ENCODE data around the gene B9D1. TPM values are rescaled to one million over a fixed set of nuclear protein-coding genes. Genes with fewer than 3 reads are reported as not detected.
A peak's percentile ranks its signal among the peaks of the same experiment; 100 is the strongest.

Gene B9D1
- total and polyA plus RNA-seq, 9 of the 15 experiments (the other 6 are each of a cell fraction or from before 2014, with no cell fraction given): 8.9 to 28.0 (median 17.9) TPM

GRCh38 chr17:19391432-19391831 is 28.9 kb upstream of the B9D1 start:
- POLR2A ChIA-PET: interaction anchor here (0.5 kb wide), 1 partner anchor 35 kb away, joined by 3 read pairs; no protein-coding TSS in a partner anchor
- DNase-seq (ENCODE audit: extremely low read depth in 1 of 4, low spot score in 3 of 4): no peak

More at GRCh38 chr17:19391432-19391831, 28.9 kb upstream of the B9D1 start:
- CTCF ChIA-PET (ENCODE audit: low intra/inter-chr PET ratio): no interaction called here
- no TSS peak for BruUV-seq (replicated peaks)
- Histone ChIP-seq H3K4me1 (replicated peaks in 1 of 2; ENCODE audit: control insufficient read depth in 2 of 2, insufficient read depth in 2 of 2, low read length in 2 of 2) (peaks cover 0 to 11% of the 10 kb centered on the region in 2 experiments; a peak in 3 of 5 replicates), H3K9me1 (ENCODE audit: control insufficient read depth, insufficient read depth, low read length) (no peaks in the 10 kb centered on the region), H3K36me3 (ENCODE audit: control insufficient read depth, insufficient read depth, low read length) (no peaks in the 10 kb centered on the region), H3K9me3 (replicated peaks; ENCODE audit: control insufficient read depth, insufficient read depth, low read depth, low read length) (no peaks in the 10 kb centered on the region), H3K79me2 (ENCODE audit: control insufficient read depth, insufficient read depth, low read length) (no peaks in the 10 kb centered on the region), H3K27me3 (ENCODE audit: control insufficient read depth in 2 of 2, insufficient read depth in 2 of 2, low read length in 2 of 2) (no peaks in the 10 kb centered on the region), H3K27ac (ENCODE audit: extremely low read depth, low read depth, low read length) (no peak overlapping the region), H3K4me2 (ENCODE audit: insufficient read depth, low read length) (no peak overlapping the region), H4K20me1 (replicated peaks; ENCODE audit: control insufficient read depth, insufficient read depth, low read length) (no peaks in the 10 kb centered on the region), H2AFZ (ENCODE audit: low read depth, low read length) (no peak overlapping the region), H3K4me3 (no peak overlapping the region), H3K9ac (ENCODE audit: insufficient read depth in 1 of 2, low read depth in 2 of 2, low read length in 2 of 2) (no peak overlapping the region)
- in situ Hi-C loops (cut with MboI) (no loop called here), intact Hi-C loops (cut with micrococcal nuclease) (no loop called here)
- ATAC-seq: peak; percentile 36
- no peak for TF ChIP-seq NCOR1 (IDR thresholded peaks at IDR 0.05)
- TF ChIP-seq ZNF589 (CRISPR knock-in tag; IDR thresholded peaks at IDR 0.05; ENCODE audit: low read depth): peak; percentile 63; the same call in 1 of the 2 replicates
- peak; percentile 20; the same call in 1 of the 2 replicates for TF ChIP-seq VEZF1 (CRISPR knock-in tag; IDR thresholded peaks at IDR 0.05)
- peak; percentile 46; the same call in 1 of the 2 replicates for TF ChIP-seq ZNF175 (CRISPR knock-in tag; IDR thresholded peaks at IDR 0.05; ENCODE audit: low read depth)
- WGBS (ENCODE audit: insufficient coverage, low coverage, missing lambda C conversion rate): 14% methylated on average over 4 of the region's 7 CpGs
- FAIRE-seq: no peak

Measured in K562 (cell line).